Type B pancreatic cell (in vitro differentiated cells): ENCODE results near the gene GJB4. TPM values are rescaled to one million over a fixed set of nuclear protein-coding genes. Genes with fewer than 3 reads are reported as not detected.
"Not testable (repeated sequence)": the region's sequence is repeated elsewhere in the genome, so short reads cannot be mapped to it uniquely, and the experiment has no call there.

ENCODE experiments used
- DNase-seq: peaks from one replicate; pipeline ENCODE4 v3.0.0; 2021; ENCODE audit warnings: mixed read lengths; ENCODE audit not compliant: unreplicated experiment; ENCODE audit errors: extremely low spot score
- H3K27ac Mint-ChIP-seq: 2 replicates; pipeline ENCODE4 v1.8.0; 2021; ENCODE audit warnings: mild to moderate bottlenecking, mixed read lengths
- H3K27me3 Mint-ChIP-seq: 2 replicates; pipeline ENCODE4 v1.8.0; 2021; ENCODE audit warnings: mixed read lengths
- H3K36me3 Mint-ChIP-seq: 2 replicates; pipeline ENCODE4 v1.8.0; 2021; ENCODE audit warnings: mixed read lengths
- H3K4me1 Mint-ChIP-seq: one replicate; pipeline ENCODE4 v1.8.0; 2021; ENCODE audit warnings: mixed read lengths; ENCODE audit not compliant: unreplicated experiment
- H3K4me3 Mint-ChIP-seq: 2 replicates; pipeline ENCODE4 v1.8.0; 2021; ENCODE audit warnings: mild to moderate bottlenecking, mixed read lengths
- H3K9me3 Mint-ChIP-seq: 2 replicates; pipeline ENCODE4 v1.8.0; 2021; ENCODE audit warnings: mixed read lengths
- CTCF ChIP-seq: fragments of 200-600 bp; sonication (generic); conservative IDR thresholded peaks from 2 replicates; pipeline ENCODE4 v1.5.0; 2021; ENCODE audit warnings: antibody characterized with exemption, mild to moderate bottlenecking
- total RNA-seq: library from RNA; stranded (reverse); gene quantifications from 2 replicates; pipeline ENCODE4 v1.2.1, GENCODE V29; 2021; ENCODE audit warnings: low replicate concordance

GJB4 gene
- total RNA-seq, 1 donor from 2014 or later = 0.48 TPM

DNA sequence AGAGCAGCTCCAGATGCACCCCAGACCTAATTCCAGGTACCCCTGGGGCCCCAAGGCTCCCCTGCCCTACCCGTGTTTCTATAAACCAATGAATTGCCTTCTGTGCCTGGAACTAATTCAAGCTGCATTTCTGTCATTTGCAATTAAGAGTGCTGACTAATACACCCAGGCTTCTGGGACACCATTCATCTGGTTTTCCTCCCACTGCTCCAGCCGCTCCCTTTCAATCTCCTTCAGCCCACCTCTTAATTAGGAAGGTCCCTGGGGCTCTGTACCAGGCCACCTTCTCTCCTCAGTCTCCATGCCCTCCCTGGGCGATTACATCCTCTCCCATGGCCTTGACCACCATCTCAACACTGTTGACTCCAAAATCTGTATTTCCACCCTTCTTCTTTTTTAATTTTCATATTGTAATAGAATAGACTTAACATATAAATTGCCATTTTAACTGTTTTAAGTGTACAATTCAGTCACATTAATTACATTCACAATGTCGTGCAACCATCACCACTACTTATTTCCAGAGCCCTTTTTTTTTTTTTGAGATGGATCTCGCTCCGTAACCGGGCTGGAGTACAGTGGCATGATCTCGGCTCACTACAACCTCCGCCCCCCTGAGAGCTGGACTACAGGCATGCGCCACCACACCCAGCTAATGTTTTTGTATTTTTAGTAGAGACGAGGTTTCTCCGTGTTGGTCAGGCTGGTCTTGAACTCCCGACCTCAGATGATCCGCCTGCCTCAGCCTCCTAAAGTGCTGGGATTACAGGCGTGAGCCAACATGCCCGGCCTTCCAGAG lies 12.2 kb downstream of the GJB4 start:
- DNase-seq = no peak
- Mint-ChIP-seq H3K4me1 (no peaks in the 10 kb centered on the region), H3K27ac (no peak overlapping the region), H3K9me3 (no peaks in the 10 kb centered on the region), H3K36me3 (no peaks in the 10 kb centered on the region), H3K4me3 (no peak overlapping the region), H3K27me3 (peaks cover 2% of the 10 kb centered on the region)
- no peak for TF ChIP-seq CTCF

- H3K9me3 Mint-ChIP-seq, H3K4me1 Mint-ChIP-seq, H3K36me3 Mint-ChIP-seq, H3K27ac Mint-ChIP-seq, DNase-seq, H3K27me3 Mint-ChIP-seq, H3K4me3 Mint-ChIP-seq: not testable (repeated sequence)
These were observed 13.6 kb downstream of the GJB4 start for GRCh38 chr1:34773114-34773513.

DNA sequence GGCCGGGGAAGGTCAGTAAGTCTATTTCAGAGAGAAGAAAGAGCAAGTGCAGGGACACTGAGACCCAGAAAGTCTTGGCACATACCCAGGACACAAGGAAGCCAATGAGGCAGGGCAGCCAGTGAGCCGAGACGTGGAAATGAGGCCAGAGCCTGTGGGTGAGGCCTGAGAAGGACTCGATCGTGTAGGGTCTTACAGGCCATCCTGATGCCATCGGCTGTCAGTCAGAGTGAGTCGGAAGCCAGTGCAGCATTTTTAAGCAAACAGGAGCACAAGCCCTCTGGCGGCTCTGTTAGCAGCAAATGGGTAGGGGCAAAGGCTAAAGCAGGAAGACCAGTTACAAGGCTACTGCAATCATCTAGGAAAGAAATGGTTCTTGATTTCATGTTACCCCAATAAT lies 15.4 kb downstream of the GJB4 start:
- Mint-ChIP-seq H3K4me1 (no peaks in the 10 kb centered on the region), H3K4me3 (no peak overlapping the region), H3K9me3 (no peaks in the 10 kb centered on the region), H3K27me3 (peaks cover 25% of the 10 kb centered on the region), H3K27ac (no peak overlapping the region), H3K36me3 (no peaks in the 10 kb centered on the region)
- TF ChIP-seq CTCF = no peak
- DNase-seq = no peak

DNA sequence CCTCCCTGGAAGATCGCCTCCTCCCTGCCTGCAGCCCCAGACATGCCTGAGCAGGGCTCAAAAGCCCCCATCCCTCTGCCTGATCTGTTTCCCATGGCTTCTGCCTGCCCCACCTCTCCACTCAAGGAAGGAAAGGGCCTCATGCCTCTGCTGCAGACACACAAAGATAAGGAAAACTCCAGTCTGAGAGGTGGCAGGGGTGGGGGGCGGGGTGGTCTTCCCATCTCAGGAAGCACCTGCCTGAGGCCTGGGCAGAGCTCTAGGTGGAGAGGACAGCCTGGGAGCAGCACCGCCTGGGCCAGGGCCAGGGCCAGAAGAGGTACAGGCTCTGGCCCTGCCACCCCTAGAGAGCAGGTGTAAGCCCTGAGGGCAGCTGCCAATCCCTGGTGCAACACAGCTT lies 17.4 kb downstream of the GJB4 start:
- Mint-ChIP-seq H3K4me1 (no peaks in the 10 kb centered on the region), H3K9me3 (no peaks in the 10 kb centered on the region), H3K27me3 (peaks cover 35% of the 10 kb centered on the region), H3K4me3 (no peak overlapping the region), H3K27ac (no peak overlapping the region), H3K36me3 (no peaks in the 10 kb centered on the region)
- no peak for DNase-seq
- TF ChIP-seq CTCF = no peak

DNA sequence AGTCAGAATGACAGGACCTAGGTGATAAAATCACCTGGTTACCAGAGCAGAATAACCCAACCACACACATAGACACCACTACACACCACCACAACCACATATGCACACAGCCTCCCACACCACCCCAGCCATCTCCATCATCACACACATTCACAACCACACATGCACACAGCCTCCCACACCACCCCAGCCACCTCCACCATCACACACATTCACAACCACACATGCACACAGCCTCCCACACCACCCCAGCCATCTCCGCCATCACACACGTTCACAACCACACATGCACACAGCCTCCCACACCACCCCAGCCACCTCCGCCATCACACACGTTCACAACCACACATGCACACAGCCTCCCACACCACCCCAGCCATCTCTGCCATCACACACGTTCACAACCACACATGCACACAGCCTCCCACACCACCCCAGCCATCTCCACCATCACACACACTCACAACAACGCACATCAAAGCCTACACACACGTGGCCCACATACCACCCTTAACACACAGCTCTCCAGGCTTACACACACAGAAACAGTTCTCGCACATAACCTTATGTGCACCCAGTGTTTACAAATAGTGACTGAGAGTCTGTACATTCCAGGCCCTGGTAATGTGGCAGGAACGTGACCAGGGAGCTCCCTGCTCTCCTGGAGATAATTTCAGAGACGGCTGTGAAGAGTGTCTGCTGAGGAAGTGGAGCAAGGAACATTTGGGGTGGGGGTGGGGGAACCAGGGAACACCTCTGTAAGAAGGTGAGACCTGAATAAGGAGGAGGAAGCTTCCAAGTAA lies 18.2 kb downstream of the GJB4 start:
- Mint-ChIP-seq H3K27me3 (peaks cover 43% of the 10 kb centered on the region), H3K27ac (no peak overlapping the region), H3K4me3 (no peak overlapping the region), H3K9me3 (no peaks in the 10 kb centered on the region), H3K36me3 (no peaks in the 10 kb centered on the region), H3K4me1 (no peaks in the 10 kb centered on the region)
- no peak for TF ChIP-seq CTCF
- DNase-seq = no peak

DNA sequence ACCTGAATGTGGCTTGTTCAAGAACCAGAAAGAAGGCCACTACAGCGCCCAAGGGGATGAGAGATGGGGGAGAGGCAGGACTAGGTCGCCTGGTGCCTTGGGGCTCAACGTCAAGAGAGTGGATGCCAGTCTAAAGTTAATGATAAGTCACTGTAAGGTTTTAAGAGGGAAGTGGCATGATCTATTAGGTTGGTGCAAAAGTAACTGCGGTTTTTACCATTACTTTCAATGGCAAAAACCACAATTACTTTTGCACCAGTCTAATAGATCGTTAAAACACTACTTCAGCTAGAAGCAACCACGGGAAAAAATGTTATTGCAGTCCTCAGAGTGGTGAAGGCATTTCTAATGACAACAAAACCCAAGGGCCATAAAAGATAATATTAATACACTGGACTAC lies 18.8 kb downstream of the GJB4 start:
- peaks cover 50% of the 10 kb centered on the region for H3K27me3 Mint-ChIP-seq
- H3K36me3 Mint-ChIP-seq = no peaks in the 10 kb centered on the region
- H3K9me3 Mint-ChIP-seq = no peaks in the 10 kb centered on the region
- no peaks in the 10 kb centered on the region for H3K4me1 Mint-ChIP-seq
- H3K4me3 Mint-ChIP-seq = no peak overlapping the region
- no peak for DNase-seq
- TF ChIP-seq CTCF = no peak
- no peak overlapping the region for H3K27ac Mint-ChIP-seq
